Tibial nerve (tissue), 4 donors: Measurements from ENCODE around the gene TAS1R1. TPM values are rescaled to one million over a fixed set of nuclear protein-coding genes. Genes with fewer than 3 reads are reported as not detected.

Experiments
- DNase-seq, 2 donors: peaks; one replicate each; pipeline ENCODE4 v3.0.0-alpha.2; 2019; ENCODE audit warnings: low spot score in 2 of 2
- H3K27ac ChIP-seq, 4 donors: fragments of 200-600 bp; sonication (generic) in 3 of 4; one replicate each; pipeline ENCODE4 v1.5.1; 2017 to 2019; ENCODE audit warnings: mild to moderate bottlenecking in 1 of 4
- H3K27me3 ChIP-seq, 2 donors: fragments of 200-600 bp; sonication (generic) in 1 of 2; one replicate each; pipeline versions ENCODE4 v1.5.1 to v1.6.0; 2017 to 2019
- H3K36me3 ChIP-seq, 3 donors: fragments of 200-600 bp; sonication (generic); one replicate each; pipeline ENCODE4 v1.5.1; 2018 to 2019
- H3K4me1 ChIP-seq, 4 donors: fragments of 200-600 bp; sonication (generic) in 3 of 4; one replicate each; pipeline ENCODE4 v1.5.1; 2017 to 2019
- H3K4me3 ChIP-seq, 4 donors: fragments of 200-600 bp; sonication (generic) in 3 of 4; one replicate each; pipeline ENCODE4 v1.5.1; 2017 to 2019; ENCODE audit warnings: mild to moderate bottlenecking in 1 of 4, moderate library complexity in 1 of 4
- H3K9me3 ChIP-seq, 4 donors: fragments of 200-600 bp; sonication (generic) in 3 of 4; one replicate each; pipeline ENCODE4 v1.5.1; 2017 to 2019
- CTCF ChIP-seq, 5 experiments: fragments of 200-600 bp in 3 of 5; fragments of 450-650 bp in 2 of 5; sonication (generic) in 3 of 5; IDR thresholded peaks; one replicate each; pipeline ENCODE4 v1.5.1; 2016 to 2019; ENCODE audit warnings: antibody characterized with exemption in 5 of 5, mild to moderate bottlenecking in 3 of 5, moderate library complexity in 2 of 5
- EP300 ChIP-seq, 2 donors: sonication (generic); formaldehyde crosslinking; IDR thresholded peaks; one replicate each; pipeline ENCODE4 v1.6.1; 2017; ENCODE audit warnings: antibody characterized with exemption in 2 of 2, mild to moderate bottlenecking in 1 of 2
- POLR2A ChIP-seq, 2 donors: fragments of 450-650 bp; IDR thresholded peaks; one replicate each; pipeline ENCODE4 v1.6.1; 2017; ENCODE audit warnings: antibody characterized with exemption in 2 of 2, mild to moderate bottlenecking in 2 of 2, moderate library complexity in 2 of 2
- WGBS, 2 donors: methylation state at CpG; one replicate each; pipeline ENCODE4 v1.1.5; 2018; 5-methylcytosine and 5-hydroxymethylcytosine counted together
- small RNA-seq: library from RNA; depleted of rRNA; stranded (forward); fragments of <200 nt; gene quantifications from one replicate; pipeline ENCODE3, GENCODE V24; 2016
- total RNA-seq, 4 donors: library from RNA; depleted of rRNA; stranded (reverse); fragments of >200 nt; gene quantifications; one replicate each; pipeline ENCODE4 v1.1.0, GENCODE V29; 2016

TAS1R1 gene
- total RNA-seq, 4 donors from 2014 or later, result 0.22 to 0.78 TPM; not detected in 2

- H3K4me1 ChIP-seq, result peaks cover 0 to 33% (median 17%) of the 10 kb centered on the region in 4 donors
- no peak overlapping the region for H3K27ac ChIP-seq
- TF ChIP-seq POLR2A (IDR thresholded peaks at IDR 0.05), result no peak
- no peak for TF ChIP-seq EP300 (IDR thresholded peaks at IDR 0.05)
- TF ChIP-seq CTCF (IDR thresholded peaks at IDR 0.05), result no peak
- 89 to 96% methylated on average over 21 of the region's 21 CpGs for WGBS, 2 donors
- no peaks in the 10 kb centered on the region for H3K9me3 ChIP-seq
- no peaks in the 10 kb centered on the region for H3K27me3 ChIP-seq
- no peak for DNase-seq
- no peak overlapping the region for H3K4me3 ChIP-seq
- peaks cover 0 to 71% (median 14%) of the 10 kb centered on the region in 3 donors for H3K36me3 ChIP-seq
These were observed 72.9 kb downstream of the TAS1R1 start for GRCh38 chr1:6627841-6628545.

GRCh38 chr1:6628971-6629479 is 73.9 kb downstream of the TAS1R1 start:
- WGBS, 2 donors, result 91 to 95% methylated on average over 12 of the region's 12 CpGs
- TF ChIP-seq POLR2A (IDR thresholded peaks at IDR 0.05), result no peak
- TF ChIP-seq EP300 (IDR thresholded peaks at IDR 0.05), result no peak
- TF ChIP-seq CTCF (IDR thresholded peaks at IDR 0.05), result no peak
- Histone ChIP-seq H3K27ac (no peak overlapping the region), H3K36me3 (peaks cover 0 to 73% (median 14%) of the 10 kb centered on the region in 3 donors), H3K27me3 (no peaks in the 10 kb centered on the region), H3K4me1 (peaks cover 0 to 30% (median 17%) of the 10 kb centered on the region in 4 donors), H3K4me3 (no peak overlapping the region), H3K9me3 (no peaks in the 10 kb centered on the region)
- no peak for DNase-seq

Small RNA genes lying within 50 kb of the gene (small RNA-seq; reads per million reads assigned to genes)
- not detected for gene RNU6-731P

Other genes starting within 250 kb of the TAS1R1 start
- gene ACOT7, start 161.5 kb upstream of the TAS1R1 start, total RNA-seq, result 10 to 100 TPM; 18.6 to 29.4 (median 23.2) TPM
- gene HES2, start 135.4 kb upstream of the TAS1R1 start, total RNA-seq, result not detected
- 1 to 10 TPM in 3 of 4 donors, under 1 TPM in 1; 0.60 to 6.1 (median 1.7) TPM for gene ESPN, start 130.5 kb upstream of the TAS1R1 start, total RNA-seq
- 10 to 100 TPM; 32.3 to 79.8 (median 53.4) TPM for gene TNFRSF25, start 89.1 kb upstream of the TAS1R1 start, total RNA-seq
- gene PLEKHG5, start 63.6 kb upstream of the TAS1R1 start, total RNA-seq, result 10 to 100 TPM; 25.6 to 40.8 (median 30.8) TPM
- 10 to 100 TPM; 17.9 to 30.9 (median 26.0) TPM for gene NOL9, start 794 bp upstream of the TAS1R1 start, total RNA-seq
- 10 to 100 TPM; 27.5 to 41.1 (median 33.6) TPM for gene ZBTB48, start 24.7 kb downstream of the TAS1R1 start, total RNA-seq
- 10 to 100 TPM; 59.4 to 79.2 (median 72.5) TPM for gene KLHL21, start 47.6 kb downstream of the TAS1R1 start, total RNA-seq
- gene PHF13, start 58.4 kb downstream of the TAS1R1 start, total RNA-seq, result 10 to 100 TPM; 12.9 to 17.7 (median 15.7) TPM
- gene THAP3, start 69.6 kb downstream of the TAS1R1 start, total RNA-seq, result 10 to 100 TPM; 35.0 to 39.8 (median 37.1) TPM
- gene DNAJC11, start 146.5 kb downstream of the TAS1R1 start, total RNA-seq, result 10 to 100 TPM; 24.9 to 36.9 (median 31.7) TPM
- gene CAMTA1, start 230.1 kb downstream of the TAS1R1 start, total RNA-seq, result 100 to 1,000 TPM in 2 of 4 donors, 10 to 100 TPM in 2; 41.8 to 104 (median 87.2) TPM